Measurements from ENCODE around the gene KRTAP5-9. TPM values are rescaled to one million over a fixed set of nuclear protein-coding genes. Genes with fewer than 3 reads are reported as not detected.
"Not testable (repeated sequence)": the region's sequence is repeated elsewhere in the genome, so short reads cannot be mapped to it uniquely, and the experiment has no call there.

Gene KRTAP5-9
- total RNA-seq, 1 experiment from 2014 or later, result not detected

DNA sequence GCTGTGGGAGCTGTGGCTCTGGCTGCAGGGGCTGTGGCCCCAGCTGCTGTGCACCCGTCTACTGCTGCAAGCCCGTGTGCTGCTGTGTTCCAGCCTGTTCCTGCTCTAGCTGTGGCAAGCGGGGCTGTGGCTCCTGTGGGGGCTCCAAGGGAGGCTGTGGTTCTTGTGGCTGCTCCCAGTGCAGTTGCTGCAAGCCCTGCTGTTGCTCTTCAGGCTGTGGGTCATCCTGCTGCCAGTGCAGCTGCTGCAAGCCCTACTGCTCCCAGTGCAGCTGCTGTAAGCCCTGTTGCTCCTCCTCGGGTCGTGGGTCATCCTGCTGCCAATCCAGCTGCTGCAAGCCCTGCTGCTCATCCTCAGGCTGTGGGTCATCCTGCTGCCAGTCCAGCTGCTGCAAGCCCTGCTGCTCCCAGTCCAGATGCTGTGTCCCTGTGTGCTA, 514 bp downstream of the KRTAP5-9 start:
- DNase-seq (ENCODE audit: low read depth), result no peak

DNA sequence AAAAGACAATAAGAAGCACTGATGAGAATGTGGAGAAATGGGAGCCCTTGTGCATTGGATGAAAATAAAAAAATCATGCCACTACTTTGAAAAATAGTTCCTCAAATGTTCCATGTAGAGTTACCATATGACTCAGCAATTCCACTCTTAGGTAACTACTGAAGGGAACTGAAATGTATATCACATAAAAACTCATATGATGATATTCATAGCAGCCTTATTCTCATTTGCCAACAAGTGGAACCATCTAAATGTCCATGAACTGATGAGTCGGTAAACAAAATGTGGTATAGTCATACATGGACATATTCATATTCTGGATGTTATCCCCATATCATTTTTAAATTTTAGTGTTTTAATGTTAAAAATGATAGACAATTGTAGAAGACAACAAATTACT, 3.5 kb downstream of the KRTAP5-9 start:
- in situ Hi-C loops (cut with HindIII; ENCODE audit: low pct_unique_long_range_greater_than_20kb, low sequenced_read_pairs), result no loop called here
- no peak for DNase-seq (ENCODE audit: low read depth)

More for the DNA sequence above, 514 bp downstream of the KRTAP5-9 start:
- in situ Hi-C loops (cut with HindIII; ENCODE audit: low pct_unique_long_range_greater_than_20kb, low sequenced_read_pairs), result no loop called here

DNA sequence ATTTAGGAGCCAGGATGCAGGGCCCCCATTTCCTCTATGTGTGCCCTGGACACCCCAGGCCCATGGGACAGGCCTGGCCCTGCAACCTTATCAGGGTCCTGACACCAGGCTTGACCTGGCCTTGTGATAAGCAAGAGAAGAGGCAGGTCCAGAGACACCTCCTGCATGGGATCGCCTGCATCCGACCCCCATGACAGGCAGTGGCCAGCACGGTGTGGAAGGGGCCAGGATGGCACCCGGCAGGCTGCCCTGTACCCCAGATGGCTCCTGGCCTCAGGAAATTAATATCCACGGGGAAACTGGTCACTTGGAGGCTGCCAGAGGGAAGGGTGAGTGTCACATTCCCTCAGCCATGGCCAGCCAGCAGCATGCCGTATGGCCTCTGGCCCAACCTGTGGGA, 6.8 kb downstream of the KRTAP5-9 start:
- DNase-seq (ENCODE audit: low read depth), result no peak
- in situ Hi-C loops (cut with HindIII; ENCODE audit: low pct_unique_long_range_greater_than_20kb, low sequenced_read_pairs), result no loop called here

DNA sequence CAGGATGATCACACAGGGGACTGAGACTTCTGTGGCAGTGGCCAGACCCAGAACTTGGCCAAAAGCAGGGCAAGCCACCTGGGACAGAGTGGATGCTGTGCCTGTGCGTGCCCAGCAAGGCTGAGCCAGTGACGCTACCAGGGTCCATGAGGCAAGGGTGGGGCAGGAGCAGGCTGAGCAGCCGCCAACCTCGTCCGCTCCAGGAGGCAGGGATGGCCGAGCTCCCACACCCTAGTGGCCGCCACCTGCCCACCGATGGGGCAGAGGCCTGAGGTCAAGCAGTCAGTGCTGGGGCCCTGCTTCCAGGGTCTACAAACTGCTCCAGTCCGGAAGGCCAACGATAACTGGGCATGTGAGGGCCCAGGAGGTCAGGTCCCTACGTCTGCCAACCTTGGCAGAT, 7.3 kb downstream of the KRTAP5-9 start:
- in situ Hi-C loops (cut with HindIII; ENCODE audit: low pct_unique_long_range_greater_than_20kb, low sequenced_read_pairs), result no loop called here

DNA sequence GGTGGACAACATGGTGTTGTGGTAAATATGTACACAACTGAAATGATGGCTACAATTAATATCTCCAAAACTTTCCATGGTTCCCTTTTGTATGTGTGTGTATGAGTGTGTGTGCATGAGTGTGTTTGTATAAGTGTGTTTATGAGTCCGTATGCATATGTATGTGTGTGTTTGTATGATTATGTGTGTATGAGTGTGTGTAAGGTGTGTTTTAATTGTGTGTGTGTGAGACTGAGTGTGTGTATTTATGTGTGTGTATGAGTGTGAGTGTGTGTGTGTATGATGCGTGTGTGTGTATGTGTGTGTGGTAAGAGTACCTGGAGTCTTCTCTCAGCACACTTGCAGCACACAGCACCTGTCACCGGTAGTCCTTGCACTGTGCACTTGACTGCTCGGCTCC, 7.8 kb downstream of the KRTAP5-9 start:
- no peak for DNase-seq (ENCODE audit: low read depth)
- in situ Hi-C loops (cut with HindIII; ENCODE audit: low pct_unique_long_range_greater_than_20kb, low sequenced_read_pairs), result no loop called here

More for the DNA sequence above, 7.3 kb downstream of the KRTAP5-9 start:
- no peak for DNase-seq (ENCODE audit: low read depth)

DNA sequence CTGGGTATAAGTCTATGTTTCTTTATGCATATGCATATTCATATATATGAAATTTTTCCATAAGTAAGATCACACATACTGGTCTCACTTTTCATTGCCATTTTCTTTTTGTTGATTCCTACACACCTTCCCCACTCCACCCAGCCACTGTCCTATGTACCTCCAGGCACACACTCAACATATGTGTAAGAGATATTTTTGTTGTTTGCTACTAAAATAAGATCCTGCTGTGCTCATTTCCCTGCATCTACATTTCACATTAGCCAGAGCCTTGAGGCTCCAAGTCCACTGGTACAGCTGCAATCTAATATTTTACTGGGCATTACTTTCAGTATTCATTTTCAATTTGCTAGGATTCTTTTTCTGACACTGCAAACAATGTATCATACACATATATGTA, 9.0 kb downstream of the KRTAP5-9 start:
- DNase-seq (ENCODE audit: low read depth), result no peak
- in situ Hi-C loops (cut with HindIII; ENCODE audit: low pct_unique_long_range_greater_than_20kb, low sequenced_read_pairs), result no loop called here

DNA sequence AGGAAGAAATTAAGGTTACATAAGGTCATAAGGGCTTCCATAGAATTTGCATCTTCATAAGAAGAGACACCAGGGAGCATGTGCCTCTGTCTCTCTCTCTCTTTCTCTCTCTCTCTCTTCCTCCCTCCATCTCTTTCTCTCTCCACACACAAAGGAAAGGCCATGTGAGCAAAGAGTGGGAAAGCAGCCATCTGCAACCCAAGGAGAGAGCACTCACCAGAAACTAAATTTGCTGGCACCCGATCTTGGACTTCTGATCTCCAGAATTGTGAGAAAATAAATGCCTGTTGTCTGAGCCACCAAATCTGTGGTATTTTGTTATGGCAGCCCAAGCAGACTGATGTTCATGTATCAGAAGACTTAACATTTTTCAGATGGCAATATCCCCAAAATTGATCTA, 10.8 kb downstream of the KRTAP5-9 start:
- DNase-seq (ENCODE audit: low read depth), result no peak
- in situ Hi-C loops (cut with HindIII; ENCODE audit: low pct_unique_long_range_greater_than_20kb, low sequenced_read_pairs), result no loop called here

DNA sequence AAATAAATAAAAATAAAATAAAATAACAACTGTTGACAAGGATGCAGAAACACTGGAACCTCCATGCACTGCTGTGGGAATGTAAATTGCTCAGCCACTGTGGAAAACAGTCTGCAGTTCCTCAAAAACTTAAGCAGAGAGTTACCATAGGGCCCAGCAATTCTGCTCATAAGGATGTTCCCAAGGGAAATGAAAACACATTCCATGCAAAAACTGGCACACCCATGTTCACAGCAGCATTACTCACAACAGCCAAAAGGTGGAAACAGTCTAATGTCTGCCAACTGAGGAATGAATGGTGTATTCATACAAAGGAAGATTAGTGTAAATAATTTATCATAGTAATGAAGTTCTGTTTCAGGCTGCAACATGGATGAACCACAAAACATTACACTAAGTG, 13.9 kb downstream of the KRTAP5-9 start:
- in situ Hi-C loops (cut with HindIII; ENCODE audit: low pct_unique_long_range_greater_than_20kb, low sequenced_read_pairs), result no loop called here
- no peak for DNase-seq (ENCODE audit: low read depth)

DNA sequence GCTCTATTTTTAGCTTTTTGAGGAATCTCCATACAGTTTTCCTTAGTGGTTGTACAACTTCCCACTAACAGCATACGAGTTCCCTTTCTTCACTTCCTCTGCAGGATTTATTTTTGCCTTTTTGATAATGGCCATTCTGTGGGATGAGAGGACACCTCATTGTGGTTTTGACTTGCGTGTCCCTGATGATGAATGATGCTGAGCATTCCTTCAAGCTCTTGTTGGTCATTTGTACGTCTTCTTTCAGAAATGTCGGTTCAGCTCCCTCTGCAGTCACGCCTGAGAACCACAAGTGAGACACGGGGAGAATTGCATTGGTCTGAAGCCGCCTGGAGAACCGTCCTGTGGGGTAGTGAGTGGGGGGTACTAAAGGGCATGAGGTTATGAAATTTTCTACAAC, 15.2 kb downstream of the KRTAP5-9 start:
- in situ Hi-C loops (cut with HindIII; ENCODE audit: low pct_unique_long_range_greater_than_20kb, low sequenced_read_pairs), result no loop called here
- no peak for DNase-seq (ENCODE audit: low read depth)

DNA sequence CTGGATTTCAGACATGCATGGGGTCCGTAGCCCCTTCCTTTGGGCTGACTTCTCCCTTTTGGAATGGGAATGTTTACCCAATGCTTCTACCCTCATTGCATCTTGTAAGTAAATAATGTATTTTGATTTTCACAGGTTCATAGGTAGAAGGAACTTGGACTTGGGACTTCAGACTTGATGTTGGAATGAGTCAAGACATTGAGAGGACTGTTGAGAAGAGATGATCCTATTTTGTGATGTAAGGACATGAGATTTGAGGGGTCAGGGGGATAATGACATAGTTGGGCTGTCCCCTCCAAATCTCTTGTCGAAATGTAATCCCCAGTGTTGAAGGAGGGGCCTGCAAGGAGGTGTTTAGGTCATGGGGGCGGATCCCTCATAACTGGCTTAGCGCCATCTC, 16.2 kb downstream of the KRTAP5-9 start:
- in situ Hi-C loops (cut with HindIII; ENCODE audit: low pct_unique_long_range_greater_than_20kb, low sequenced_read_pairs), result no loop called here
- DNase-seq (ENCODE audit: low read depth), result no peak

DNA sequence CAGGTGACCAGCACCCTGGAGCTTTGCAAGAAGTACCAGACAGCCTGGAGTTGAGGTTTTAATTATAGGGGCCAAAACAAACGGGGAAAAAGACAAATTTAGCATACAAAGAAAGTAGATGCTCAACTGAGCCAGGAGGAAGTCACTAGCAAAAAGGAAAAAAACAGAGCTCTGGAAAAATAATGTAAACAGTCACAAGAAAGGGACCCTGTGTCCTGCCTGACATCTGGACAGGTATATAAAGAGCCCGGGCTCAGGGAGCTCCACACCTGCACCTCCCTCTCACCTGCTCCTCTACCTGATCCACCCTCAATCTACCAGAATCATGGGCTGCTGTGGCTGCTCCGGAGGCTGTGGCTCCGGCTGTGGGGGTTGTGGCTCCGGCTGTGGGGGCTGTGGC, 17.0 kb downstream of the KRTAP5-9 start, which contains the start of gene KRTAP5-10:
Gene KRTAP5-10, plus strand, starts transcription at position 301 of the 400 bp plus-strand sequence. Its CDS starts 25 bp downstream, at position 326.
- DNase-seq (ENCODE audit: low read depth), result no peak
- in situ Hi-C loops (cut with HindIII; ENCODE audit: low pct_unique_long_range_greater_than_20kb, low sequenced_read_pairs), result no loop called here

DNA sequence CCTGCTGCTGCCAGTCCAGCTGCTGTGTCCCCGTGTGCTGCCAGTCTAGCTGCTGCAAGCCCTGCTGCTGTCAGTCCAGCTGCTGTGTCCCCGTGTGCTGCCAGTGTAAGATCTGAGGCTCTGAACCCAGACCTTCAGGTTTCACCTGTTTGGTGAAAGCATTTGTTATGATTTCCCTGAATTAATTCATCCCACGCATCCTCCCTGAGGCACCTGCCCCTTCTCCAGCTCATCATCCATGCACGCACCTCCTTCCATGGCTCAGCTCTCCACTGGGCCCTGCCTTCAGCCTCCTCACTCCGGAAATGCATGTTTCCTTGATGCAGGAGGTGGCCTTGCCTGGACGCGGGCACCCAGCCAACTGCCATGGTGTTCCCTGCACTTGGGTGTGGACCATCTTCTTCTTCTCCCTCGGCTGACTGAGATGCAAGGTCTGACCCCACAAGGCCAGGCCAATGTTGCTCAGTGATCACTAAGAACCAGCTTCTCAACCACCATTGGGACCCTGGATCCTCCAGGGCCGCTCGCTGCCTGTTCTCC, 17.9 kb downstream of the KRTAP5-9 start:
- in situ Hi-C loops (cut with HindIII; ENCODE audit: low pct_unique_long_range_greater_than_20kb, low sequenced_read_pairs), result no loop called here
- no peak for DNase-seq (ENCODE audit: low read depth)

DNA sequence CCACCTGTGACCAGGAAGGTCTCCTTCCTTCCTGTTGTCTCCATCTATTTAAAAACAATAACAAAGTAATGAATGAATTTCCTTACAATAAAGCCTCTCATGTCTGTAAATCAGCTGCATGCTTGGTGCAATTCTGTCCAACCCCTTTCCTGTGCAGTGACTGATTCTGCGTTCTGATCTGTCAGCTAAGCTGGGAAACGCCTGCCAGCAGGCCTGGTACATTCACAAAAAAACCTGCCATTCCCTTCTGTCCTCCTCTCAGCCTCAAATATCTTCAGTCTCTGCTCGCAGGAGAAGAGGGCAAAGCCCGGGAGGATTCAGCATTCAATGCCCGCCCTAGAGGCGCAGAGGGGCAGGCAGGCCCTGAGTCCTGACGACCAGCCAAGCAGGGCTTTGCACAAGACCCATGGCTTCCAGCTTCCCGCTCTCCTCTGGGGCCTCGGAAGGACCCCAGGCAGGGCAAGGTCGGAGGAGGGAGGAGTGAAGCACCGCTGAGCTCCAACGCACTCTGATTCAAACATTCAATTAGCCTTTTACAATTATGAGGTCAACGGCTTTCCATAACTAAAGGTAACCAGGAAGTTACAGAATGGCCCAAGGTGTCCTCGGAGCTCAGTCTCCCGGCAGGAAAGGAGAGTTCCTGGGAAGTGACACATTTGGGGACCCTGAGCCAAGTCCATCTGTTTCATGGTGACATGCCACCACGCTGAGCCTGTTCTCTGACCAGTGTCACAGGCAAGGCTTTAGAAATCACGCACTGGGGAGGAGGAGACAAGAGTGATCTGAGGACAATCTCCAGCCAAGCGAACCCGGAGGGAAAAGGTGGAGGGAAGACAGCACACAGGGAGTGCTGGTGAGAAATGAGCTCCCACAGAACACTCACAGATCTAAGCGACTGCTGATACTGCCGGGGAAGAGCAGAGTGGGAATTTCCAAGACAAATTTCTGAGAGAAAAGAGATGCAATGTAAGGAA, 18.7 kb downstream of the KRTAP5-9 start:
- in situ Hi-C loops (cut with HindIII; ENCODE audit: low pct_unique_long_range_greater_than_20kb, low sequenced_read_pairs); DNase-seq (ENCODE audit: low read depth): not testable (repeated sequence)

DNA sequence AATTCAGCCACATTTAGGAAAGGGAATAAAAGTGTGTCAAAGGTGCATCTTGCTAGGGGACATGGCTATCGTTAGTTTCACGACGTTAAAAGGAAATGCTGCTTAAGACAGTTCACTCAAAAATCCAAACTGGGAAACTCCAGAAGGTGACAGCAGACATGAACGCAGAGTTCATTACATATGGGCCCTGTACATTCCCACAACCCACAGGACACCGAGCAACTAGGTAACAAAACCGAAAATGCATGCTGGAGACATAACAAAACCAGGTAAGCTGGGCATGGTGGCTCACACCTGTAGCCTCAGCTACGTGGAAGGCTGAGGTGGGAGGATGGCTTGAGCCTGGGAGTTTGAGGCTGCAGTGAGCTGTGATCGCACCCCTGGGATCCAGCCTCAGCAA, 19.4 kb downstream of the KRTAP5-9 start:
- in situ Hi-C loops (cut with HindIII; ENCODE audit: low pct_unique_long_range_greater_than_20kb, low sequenced_read_pairs); DNase-seq (ENCODE audit: low read depth): not testable (repeated sequence)

DNA sequence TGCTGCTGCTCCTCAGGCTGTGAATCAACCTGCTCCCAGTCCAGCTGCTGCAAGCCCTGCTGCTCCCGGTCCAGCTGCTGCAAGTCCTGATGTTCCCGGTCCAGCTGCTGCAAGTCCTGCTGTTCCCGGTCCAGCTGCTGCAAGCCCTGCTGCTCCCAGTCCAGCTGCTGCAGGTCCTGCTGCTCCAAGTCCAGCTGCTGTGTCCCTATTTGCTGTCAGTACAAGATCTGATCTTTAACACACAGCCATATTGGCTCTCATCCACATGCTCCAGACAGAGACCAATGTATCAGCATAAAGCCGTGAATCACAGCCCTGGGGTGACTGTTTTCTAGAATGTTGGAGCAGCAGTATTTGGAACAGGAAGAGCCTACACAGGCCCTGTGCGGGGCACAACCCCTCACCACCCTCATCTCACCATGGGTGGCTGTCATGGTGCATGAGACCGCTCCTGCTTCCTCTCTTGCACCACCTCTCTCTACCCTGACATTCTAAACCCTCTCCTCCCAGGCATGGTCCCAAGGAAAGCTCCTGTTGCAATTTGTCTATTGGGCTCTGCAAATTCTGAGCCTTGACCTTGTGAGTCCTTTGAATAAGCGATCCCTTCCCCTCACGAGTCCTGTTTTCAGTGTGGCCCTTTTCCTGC, 20.6 kb downstream of the KRTAP5-9 start:
- no peak for DNase-seq (ENCODE audit: low read depth)
- in situ Hi-C loops (cut with HindIII; ENCODE audit: low pct_unique_long_range_greater_than_20kb, low sequenced_read_pairs), result no loop called here

DNA sequence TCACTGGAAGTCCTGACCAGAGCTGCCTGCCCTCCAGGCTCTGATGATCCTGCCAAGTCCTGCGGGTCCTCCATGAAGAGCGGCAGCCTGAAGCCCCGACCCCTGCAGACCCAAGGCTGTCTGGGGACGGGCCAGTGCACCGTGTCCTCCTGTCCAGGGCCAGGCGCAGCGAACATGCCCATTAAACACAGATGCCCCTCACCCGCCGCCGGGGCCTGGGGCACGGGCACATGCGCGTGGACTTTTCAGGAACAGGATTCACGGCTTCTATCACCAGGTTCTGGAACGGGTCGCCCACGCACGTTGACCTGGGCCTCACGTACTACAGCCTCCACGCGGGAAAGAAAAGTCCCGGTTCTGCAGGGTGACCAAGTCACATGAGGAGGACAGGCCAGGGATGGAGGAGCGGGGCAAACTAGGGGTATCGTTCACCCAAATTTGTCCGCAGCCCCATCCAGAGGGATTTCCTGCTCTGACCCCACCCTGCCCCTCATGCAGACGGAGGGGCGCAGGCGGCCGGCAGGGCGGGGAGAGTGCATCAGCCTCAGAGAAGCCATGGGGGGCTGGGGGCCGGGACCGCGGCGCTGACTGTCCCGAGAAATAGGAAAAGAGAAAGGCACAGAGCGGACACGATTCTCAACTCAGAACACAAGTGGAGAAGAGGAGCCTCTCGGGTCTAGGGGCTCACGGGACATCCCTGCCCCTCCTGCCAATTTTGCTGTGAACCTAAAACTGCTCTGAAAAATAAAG, 23.1 kb downstream of the KRTAP5-9 start:
- DNase-seq (ENCODE audit: low read depth); in situ Hi-C loops (cut with HindIII; ENCODE audit: low pct_unique_long_range_greater_than_20kb, low sequenced_read_pairs): not testable (repeated sequence)

DNA sequence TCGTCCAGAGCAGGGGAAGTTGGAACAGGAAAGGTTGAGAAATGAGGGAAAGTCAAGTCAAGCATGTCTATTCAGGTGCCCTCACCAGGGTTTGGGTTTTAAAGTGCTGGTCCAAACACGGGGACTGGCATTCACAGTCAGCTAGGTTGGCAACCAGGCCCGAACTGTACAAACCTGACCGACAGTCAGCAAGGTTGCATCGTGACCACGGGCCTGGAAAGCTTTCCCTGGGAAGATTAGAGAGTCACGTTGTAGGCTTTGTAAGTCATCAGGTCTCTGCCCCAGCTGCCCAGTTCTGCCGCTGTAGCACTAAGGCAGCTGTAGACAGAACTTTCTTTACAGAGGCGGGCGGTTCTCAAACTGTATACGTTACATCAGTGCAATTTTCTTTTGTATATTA, 24.6 kb downstream of the KRTAP5-9 start:
- DNase-seq (ENCODE audit: low read depth), result no peak
- in situ Hi-C loops (cut with HindIII; ENCODE audit: low pct_unique_long_range_greater_than_20kb, low sequenced_read_pairs), result no loop called here

DNA sequence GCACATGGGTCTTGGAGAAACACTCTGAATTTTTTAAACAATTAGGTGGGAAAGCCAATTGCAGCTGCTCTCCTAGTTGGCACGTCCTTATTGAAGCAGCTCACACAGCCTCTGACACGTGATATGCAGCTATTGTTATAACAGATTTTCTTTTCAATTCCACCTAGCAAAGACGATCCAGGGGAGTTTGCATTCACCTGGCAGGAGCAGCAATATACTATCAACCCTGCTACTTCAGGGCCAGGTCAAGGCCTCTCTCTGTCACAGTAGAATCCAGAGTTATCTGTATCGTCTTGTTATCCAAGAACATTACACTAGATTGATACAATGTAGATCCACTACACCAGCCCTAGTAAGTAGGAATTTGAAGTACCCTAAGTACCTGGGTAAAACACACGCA, 26.2 kb downstream of the KRTAP5-9 start:
- DNase-seq (ENCODE audit: low read depth), result no peak
- in situ Hi-C loops (cut with HindIII; ENCODE audit: low pct_unique_long_range_greater_than_20kb, low sequenced_read_pairs), result no loop called here
